Measurements from ENCODE around the gene TMEM144. TPM values are rescaled to one million over a fixed set of nuclear protein-coding genes. Genes with fewer than 3 reads are reported as not detected.

The TMEM144 gene
- total RNA-seq, 3 donors from 2014 or later (not counting 1 experiment from before 2014, with no cell fraction given): 0.31 to 0.78 TPM; not detected in 1

DNA sequence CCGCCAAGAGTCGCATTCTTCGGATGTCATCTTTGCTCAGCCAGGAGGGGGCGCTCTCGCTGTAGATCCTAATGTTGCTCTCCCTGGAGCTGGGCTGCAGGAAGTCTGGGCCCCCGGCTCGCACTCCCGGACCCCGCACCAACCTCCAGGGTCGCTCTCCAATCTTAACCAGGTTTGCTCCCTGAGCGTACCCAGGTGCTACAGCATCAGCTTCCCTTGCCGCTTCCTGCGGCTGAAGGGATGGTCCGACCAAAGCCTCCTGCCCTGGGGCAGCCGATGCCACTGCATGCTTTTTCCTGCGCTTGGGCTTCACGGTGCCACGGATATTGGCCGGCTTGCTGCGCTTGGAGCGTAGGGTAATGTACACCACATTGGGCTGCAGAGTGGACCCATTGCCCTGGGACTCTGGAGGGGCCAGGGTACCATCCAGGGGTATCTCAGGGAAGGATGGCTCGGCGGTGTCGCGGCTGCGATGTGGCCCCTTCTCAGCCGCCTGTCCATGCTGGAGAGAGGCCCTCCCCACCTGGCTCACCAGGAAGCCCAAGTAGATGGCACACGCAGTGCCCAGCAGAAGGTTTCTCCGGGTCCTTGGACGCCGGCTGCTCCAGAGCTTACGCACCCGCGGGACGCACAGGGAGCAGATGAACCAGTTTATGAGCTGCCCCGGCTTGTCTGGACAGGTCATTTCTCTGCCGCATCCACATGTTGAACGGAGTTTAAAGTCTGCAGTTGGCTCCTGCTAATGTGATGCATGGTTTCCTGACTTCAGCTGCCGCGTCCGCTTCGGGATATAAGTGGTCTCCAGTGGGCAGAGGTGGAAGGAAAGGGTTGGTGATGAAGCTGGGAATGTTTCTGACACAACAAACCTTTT, 39.4 kb upstream of the TMEM144 start:
- Histone ChIP-seq H3K27me3 (ENCODE audit: control insufficient read depth, insufficient read depth, low read length) (no peaks in the 10 kb centered on the region), H3K4me3 (ENCODE audit: low read length) (peak overlapping the region; percentile 2), H3K9me3 (ENCODE audit: control insufficient read depth, insufficient read depth, low read length) (no peaks in the 10 kb centered on the region), H3K36me3 (ENCODE audit: control insufficient read depth, insufficient read depth, low read length) (no peaks in the 10 kb centered on the region), H3K27ac (ENCODE audit: low read length) (no peak overlapping the region), H3K4me1 (ENCODE audit: control insufficient read depth, insufficient read depth, low read length) (no peaks in the 10 kb centered on the region)
- ATAC-seq: peak in 1 of 3 donors; percentile 53
- Mint-ChIP-seq H3K27ac (no peak overlapping the region), H3K9me3 (no peaks in the 10 kb centered on the region), H3K4me3 (no peak overlapping the region), H3K4me1 (no peaks in the 10 kb centered on the region), H3K36me3 (no peaks in the 10 kb centered on the region), H3K27me3 (ENCODE audit: low read depth in 2 of 2) (peaks cover 14 to 30% of the 10 kb centered on the region in 2 donors)
- 6% methylated on average over 42 of the region's 42 CpGs for WGBS (ENCODE audit: insufficient coverage)
- TF ChIP-seq, protein P1, sequence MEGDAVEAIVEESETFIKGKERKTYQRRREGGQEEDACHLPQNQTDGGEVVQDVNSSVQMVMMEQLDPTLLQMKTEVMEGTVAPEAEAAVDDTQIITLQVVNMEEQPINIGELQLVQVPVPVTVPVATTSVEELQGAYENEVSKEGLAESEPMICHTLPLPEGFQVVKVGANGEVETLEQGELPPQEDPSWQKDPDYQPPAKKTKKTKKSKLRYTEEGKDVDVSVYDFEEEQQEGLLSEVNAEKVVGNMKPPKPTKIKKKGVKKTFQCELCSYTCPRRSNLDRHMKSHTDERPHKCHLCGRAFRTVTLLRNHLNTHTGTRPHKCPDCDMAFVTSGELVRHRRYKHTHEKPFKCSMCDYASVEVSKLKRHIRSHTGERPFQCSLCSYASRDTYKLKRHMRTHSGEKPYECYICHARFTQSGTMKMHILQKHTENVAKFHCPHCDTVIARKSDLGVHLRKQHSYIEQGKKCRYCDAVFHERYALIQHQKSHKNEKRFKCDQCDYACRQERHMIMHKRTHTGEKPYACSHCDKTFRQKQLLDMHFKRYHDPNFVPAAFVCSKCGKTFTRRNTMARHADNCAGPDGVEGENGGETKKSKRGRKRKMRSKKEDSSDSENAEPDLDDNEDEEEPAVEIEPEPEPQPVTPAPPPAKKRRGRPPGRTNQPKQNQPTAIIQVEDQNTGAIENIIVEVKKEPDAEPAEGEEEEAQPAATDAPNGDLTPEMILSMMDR (IDR thresholded peaks at IDR 0.05): no peak
- intact Hi-C loops (cut with micrococcal nuclease): no loop called here
- no peak for DNase-seq

GRCh38 chr4:158172261-158173258, 37.7 kb upstream of the TMEM144 start, which contains the start of gene GASK1B:
Gene GASK1B, minus strand, starts transcription at chr4:158173025. Its CDS starts 1,650 bp downstream, at chr4:158171375.
- Mint-ChIP-seq H3K9me3 (no peaks in the 10 kb centered on the region), H3K4me3 (peak within 1 kb of the TSS; percentile 7), H3K27ac (no peak within 1 kb of the TSS), H3K36me3 (no peaks in the 10 kb centered on the region), H3K27me3 (ENCODE audit: low read depth in 2 of 2) (peaks cover 14 to 30% of the 10 kb centered on the region in 2 donors), H3K4me1 (no peaks in the 10 kb centered on the region)
- ATAC-seq (no peak), DNase-seq (no peak)
- Histone ChIP-seq H3K27me3 (ENCODE audit: control insufficient read depth, insufficient read depth, low read length) (no peaks in the 10 kb centered on the region), H3K4me3 (ENCODE audit: low read length) (no peak within 1 kb of the TSS), H3K27ac (ENCODE audit: low read length) (no peak within 1 kb of the TSS), H3K4me1 (ENCODE audit: control insufficient read depth, insufficient read depth, low read length) (no peaks in the 10 kb centered on the region), H3K9me3 (ENCODE audit: control insufficient read depth, insufficient read depth, low read length) (no peaks in the 10 kb centered on the region), H3K36me3 (ENCODE audit: control insufficient read depth, insufficient read depth, low read length) (no peaks in the 10 kb centered on the region)
- intact Hi-C loops (cut with micrococcal nuclease): no loop called here
- WGBS (ENCODE audit: insufficient coverage): 12% methylated on average over 11 of the region's 12 CpGs
- TF ChIP-seq, protein P1 (IDR thresholded peaks at IDR 0.05): no peak

DNA sequence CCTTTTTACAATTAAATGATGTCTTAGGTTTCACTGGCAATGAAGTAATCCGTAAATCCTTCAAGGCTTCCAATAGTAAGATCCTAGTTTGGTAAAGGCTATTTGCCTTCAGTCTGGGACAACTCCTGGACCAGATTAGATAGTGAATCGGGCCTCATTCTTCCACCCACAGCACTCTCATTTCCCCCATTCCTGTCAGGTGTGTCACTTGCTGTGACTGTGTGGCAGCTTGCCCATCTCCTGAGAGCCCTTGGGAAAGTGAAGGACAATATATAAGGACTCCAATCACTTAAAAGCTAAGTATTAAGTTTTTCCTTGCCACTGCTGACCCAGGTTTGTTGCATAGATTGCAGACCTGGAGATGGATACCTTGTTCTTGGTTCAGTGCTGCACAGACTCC, 34.2 kb upstream of the TMEM144 start:
- H3K9me3 ChIP-seq (ENCODE audit: control insufficient read depth, insufficient read depth, low read length): no peaks in the 10 kb centered on the region
- 63% methylated on average over 2 of the region's 2 CpGs for WGBS (ENCODE audit: insufficient coverage)
- no peak overlapping the region for H3K4me3 Mint-ChIP-seq

More for the DNA sequence above, 34.2 kb upstream of the TMEM144 start:
- no peaks in the 10 kb centered on the region for H3K9me3 Mint-ChIP-seq
- no peak for ATAC-seq
- Histone ChIP-seq H3K36me3 (ENCODE audit: control insufficient read depth, insufficient read depth, low read length) (no peaks in the 10 kb centered on the region), H3K4me1 (ENCODE audit: control insufficient read depth, insufficient read depth, low read length) (no peaks in the 10 kb centered on the region), H3K27me3 (ENCODE audit: control insufficient read depth, insufficient read depth, low read length) (no peaks in the 10 kb centered on the region), H3K27ac (ENCODE audit: low read length) (no peak overlapping the region), H3K4me3 (ENCODE audit: low read length) (no peak overlapping the region)
- peaks cover 7 to 16% of the 10 kb centered on the region in 2 donors for H3K27me3 Mint-ChIP-seq (ENCODE audit: low read depth in 2 of 2)
- no peak for DNase-seq
- TF ChIP-seq, protein P1 (IDR thresholded peaks at IDR 0.05): no peak
- H3K36me3 Mint-ChIP-seq: no peaks in the 10 kb centered on the region
- intact Hi-C loops (cut with micrococcal nuclease): no loop called here
- H3K27ac Mint-ChIP-seq: no peak overlapping the region
- no peaks in the 10 kb centered on the region for H3K4me1 Mint-ChIP-seq
